M059J (cell line): Measurements from ENCODE around the gene PUM2. TPM values are rescaled to one million over a fixed set of nuclear protein-coding genes. Genes with fewer than 3 reads are reported as not detected.
A peak's percentile ranks its signal among the peaks of the same experiment; 100 is the strongest.

Experiments
- DNase-seq: peaks from one replicate; pipeline ENCODE4 v3.0.0-alpha.2; 2012; ENCODE audit warnings: low read depth
- total RNA-seq: library from RNA; depleted of rRNA; stranded (reverse); fragments of >200 nt; shearing (Covaris generic); gene quantifications from 2 replicates; pipeline ENCODE4 v1.2.3, GENCODE V29; 2014

Gene PUM2
- total RNA-seq, 1 experiment from 2014 or later, result 25.6 TPM

- no peak for DNase-seq
These were observed 132.0 kb downstream of the PUM2 start for GRCh38 chr2:20218331-20219320.

- DNase-seq, result peak; percentile 77
These were observed 133.3 kb downstream of the PUM2 start for GRCh38 chr2:20217041-20217970.

GRCh38 chr2:20216130-20217025, 134.3 kb downstream of the PUM2 start:
- DNase-seq, result no peak

GRCh38 chr2:20215183-20216040, 135.2 kb downstream of the PUM2 start:
- no peak for DNase-seq

GRCh38 chr2:20214566-20215182, 136.0 kb downstream of the PUM2 start:
- no peak for DNase-seq

GRCh38 chr2:20213651-20214565, 136.7 kb downstream of the PUM2 start:
- no peak for DNase-seq

- DNase-seq, result no peak
These were observed 137.7 kb downstream of the PUM2 start for GRCh38 chr2:20212871-20213503.

- DNase-seq, result no peak
These were observed 138.2 kb downstream of the PUM2 start for GRCh38 chr2:20212459-20212870.

GRCh38 chr2:20211860-20212458, 138.7 kb downstream of the PUM2 start:
- no peak for DNase-seq

GRCh38 chr2:20211420-20211819, 139.2 kb downstream of the PUM2 start:
- no peak for DNase-seq

- no peak for DNase-seq
These were observed 140.2 kb downstream of the PUM2 start for GRCh38 chr2:20210462-20210861.

GRCh38 chr2:20209373-20210109, 141.1 kb downstream of the PUM2 start:
- no peak for DNase-seq

- no peak for DNase-seq
These were observed 142.2 kb downstream of the PUM2 start for GRCh38 chr2:20208476-20208859.

- DNase-seq, result no peak
These were observed 143.6 kb downstream of the PUM2 start for GRCh38 chr2:20207051-20207450.

GRCh38 chr2:20205915-20206524, 144.6 kb downstream of the PUM2 start:
- DNase-seq, result no peak

GRCh38 chr2:20205069-20205468, 145.6 kb downstream of the PUM2 start:
- no peak for DNase-seq
